HEK293 (cell line): ENCODE measurements around the gene COL15A1.

Experiments used
- SALL2 ChIP-seq: fragments of 450-650 bp; formaldehyde crosslinking; IDR thresholded peaks from 2 replicates; pipeline ENCODE4 v1.5.0; 2017; ENCODE audit warnings: missing biosample characterization, mild to moderate bottlenecking, missing genetic modification characterization, borderline replicate concordance
- ZNF18 ChIP-seq: fragments of 450-650 bp; formaldehyde crosslinking; IDR thresholded peaks from 2 replicates; pipeline ENCODE4 v1.5.1; 2016; ENCODE audit warnings: missing biosample characterization, missing genetic modification characterization
- ZNF280D ChIP-seq: fragments of 450-650 bp; formaldehyde crosslinking; IDR thresholded peaks from 2 replicates; pipeline ENCODE4 v1.5.1; 2016; ENCODE audit warnings: missing biosample characterization, missing genetic modification characterization

- TF ChIP-seq ZNF280D (no peak), SALL2 (tag by site-specific recombination) (no peak), ZNF18 (tag by site-specific recombination) (no peak)
Observed at GRCh38 chr9:98913044-98913443, 30.7 kb upstream of the COL15A1 start.
